Activated CD4-positive, alpha-beta T cell treated with anti-CD3 and anti-CD28 coated beads for 36 hours (primary cell): ENCODE measurements around the gene ADAMTS17. TPM values are rescaled to one million over a fixed set of nuclear protein-coding genes. Genes with fewer than 3 reads are reported as not detected.

ENCODE experiments used
- ATAC-seq: fragments of 200-7000 bp; cut with Tn5 transposase; one replicate; pipeline ENCODE4 v1.10.0; 2021; ENCODE audit warnings: mild to moderate bottlenecking, moderate library complexity
- CTCF ChIA-PET: fragments of 350-600 bp; sonication (Branson Sonifier 250); formaldehyde crosslinking; loops from one replicate; lab custom pipeline; 2021; ENCODE audit warnings: antibody characterized with exemption; lab: Charles Lee
- POLR2A ChIA-PET: fragments of 350-600 bp; sonication (Branson Sonifier 250); formaldehyde crosslinking; loops from one replicate; lab custom pipeline; 2021; ENCODE audit warnings: antibody characterized with exemption, inconsistent platforms; lab: Charles Lee
- DNase-seq: peaks from one replicate; pipeline ENCODE4 v3.0.0-alpha.2; 2020
- H3K27ac Mint-ChIP-seq: one replicate; pipeline ENCODE4 v1.8.0; 2021; ENCODE audit warnings: mixed read lengths
- H3K27me3 Mint-ChIP-seq: one replicate; pipeline ENCODE4 v1.8.0; 2021; ENCODE audit warnings: mixed read lengths
- H3K36me3 Mint-ChIP-seq: one replicate; pipeline ENCODE4 v1.8.0; 2021; ENCODE audit warnings: low read depth, mixed read lengths
- H3K4me1 Mint-ChIP-seq: one replicate; pipeline ENCODE4 v1.8.0; 2021; ENCODE audit warnings: mixed read lengths
- H3K4me3 Mint-ChIP-seq: one replicate; pipeline ENCODE4 v1.8.0; 2021; ENCODE audit warnings: mild to moderate bottlenecking, moderate library complexity, mixed read lengths
- H3K9me3 Mint-ChIP-seq: one replicate; pipeline ENCODE4 v1.8.0; 2021; ENCODE audit warnings: low read depth, mixed read lengths
- intact Hi-C, 2 experiments: fragments of 100-400 bp; cut with DNase I in 1 of 2; cut with micrococcal nuclease in 1 of 2; formaldehyde crosslinking; loops; one replicate each; pipeline versions ENCODE4 v1.14.2 to v1.15.1; 2022 to 2024; cut with DNase I, micrococcal nuclease
- total RNA-seq, 2 experiments: library from RNA; stranded (reverse); gene quantifications; one replicate each; pipeline ENCODE4 v1.2.3, GENCODE V29; 2021

ADAMTS17 gene
- total RNA-seq, 2 experiments from 2014 or later = 0.49 to 0.57 TPM

GRCh38 chr15:100350434-100351226 is 8.9 kb upstream of the ADAMTS17 start:
- ATAC-seq = no peak
- no peaks in the 10 kb centered on the region for H3K9me3 Mint-ChIP-seq
- H3K27ac Mint-ChIP-seq = peak overlapping the region; percentile 42
- CTCF ChIA-PET = interaction anchor here (0.6 to 7.5 kb wide), 66 partner anchors 8 to 1897 kb away, joined by 3 to 177 read pairs (median 4); partner anchors contain the start of genes ADAMTS17, ASB7 and LINS1
- intact Hi-C loops = loop anchor here (1.0 to 5.0 kb wide), 8 partner anchors 8 to 657 kb away; partner anchors contain the start of genes ASB7 (in 1 of the 2) and LINS1 (in 1 of the 2)
- no peaks in the 10 kb centered on the region for H3K36me3 Mint-ChIP-seq
- POLR2A ChIA-PET = interaction anchor here (0.7 to 2.1 kb wide), 4 partner anchors 9 to 253 kb away, joined by 3 to 4 read pairs (median 3); partner anchors contain the start of genes ADAMTS17, ASB7 and LINS1
- H3K27me3 Mint-ChIP-seq = peaks cover 10% of the 10 kb centered on the region
- no peak for DNase-seq
- H3K4me3 Mint-ChIP-seq = peak overlapping the region; percentile 78
- peaks cover 7% of the 10 kb centered on the region for H3K4me1 Mint-ChIP-seq

DNA sequence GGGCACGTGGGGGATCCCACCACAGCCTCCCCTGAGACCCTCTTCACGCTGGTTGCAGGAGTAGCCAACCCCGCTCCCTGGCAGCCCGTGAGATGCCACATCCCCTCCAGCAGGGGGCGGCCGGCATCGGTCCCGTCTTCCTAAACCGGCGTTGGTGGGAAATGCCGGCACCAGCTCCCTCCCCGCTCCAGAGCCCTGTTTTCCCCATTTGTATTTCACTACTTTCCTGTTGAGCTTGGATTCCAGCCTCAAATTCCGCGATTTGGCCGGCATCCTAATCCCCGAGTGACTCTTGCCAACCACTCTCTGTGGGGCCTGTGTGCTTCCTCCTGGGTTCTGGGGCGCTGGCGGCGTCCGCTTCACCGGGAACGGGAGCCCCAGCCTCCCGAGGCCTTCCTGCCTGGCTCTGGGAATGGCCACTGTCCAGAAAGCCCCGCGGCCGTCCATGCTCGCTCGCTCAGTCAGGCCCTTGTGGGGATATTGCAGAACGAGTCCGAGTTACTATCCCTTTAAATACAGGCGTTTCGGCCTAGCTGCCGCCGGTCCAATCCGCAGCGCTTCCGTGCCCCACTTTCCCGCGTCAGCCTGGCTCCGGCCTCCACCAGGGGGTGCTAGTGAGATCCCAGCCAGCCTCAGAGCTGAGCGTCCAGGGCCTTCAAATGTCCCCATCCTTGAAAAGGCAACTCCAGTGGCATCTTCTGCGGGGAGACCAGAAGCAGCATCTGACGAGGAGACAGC is 8.1 kb upstream of the ADAMTS17 start:
- intact Hi-C loops = loop anchor here (1.0 to 10.0 kb wide), 10 partner anchors 8 to 945 kb away; partner anchors contain the start of genes ASB7 (in 1 of the 2), LINS1 (in 1 of the 2), MEF2A (in 1 of the 2) and SNRPA1 (in 1 of the 2)
- peak overlapping the region; percentile 78 for H3K4me3 Mint-ChIP-seq
- CTCF ChIA-PET = interaction anchor here (0.6 to 7.5 kb wide), 68 partner anchors 8 to 1897 kb away, joined by 3 to 177 read pairs (median 4); partner anchors contain the start of genes ADAMTS17, ASB7 and LINS1
- H3K27ac Mint-ChIP-seq = peak overlapping the region; percentile 77
- H3K4me1 Mint-ChIP-seq = peaks cover 7% of the 10 kb centered on the region
- no peaks in the 10 kb centered on the region for H3K9me3 Mint-ChIP-seq
- DNase-seq (peak; percentile 93), ATAC-seq (peak; percentile 95)
- no peaks in the 10 kb centered on the region for H3K36me3 Mint-ChIP-seq
- peaks cover 7% of the 10 kb centered on the region for H3K27me3 Mint-ChIP-seq
- POLR2A ChIA-PET = interaction anchor here (0.6 to 2.1 kb wide), 5 partner anchors 8 to 253 kb away, joined by 3 to 4 read pairs (median 3); partner anchors contain the start of genes ADAMTS17, ASB7 and LINS1

GRCh38 chr15:100349321-100349695 is 7.5 kb upstream of the ADAMTS17 start:
- Mint-ChIP-seq H3K36me3 (no peaks in the 10 kb centered on the region), H3K9me3 (no peaks in the 10 kb centered on the region), H3K27me3 (peaks cover 7% of the 10 kb centered on the region), H3K27ac (no peak overlapping the region), H3K4me1 (peaks cover 7% of the 10 kb centered on the region), H3K4me3 (peak overlapping the region; percentile 78)
- intact Hi-C loops = loop anchor here in 1 of 2 experiments (10.0 kb wide), 2 partner anchors 785 to 945 kb away; partner anchors contain the start of genes MEF2A and SNRPA1
- ChIA-PET CTCF (interaction anchor here (0.6 to 7.5 kb wide), 30 partner anchors 10 to 674 kb away, joined by 3 to 177 read pairs (median 4); no protein-coding TSS in a partner anchor), POLR2A (interaction anchor here (0.6 to 2.1 kb wide), 2 partner anchors 247 to 253 kb away, joined by 3 to 4 read pairs; partner anchors contain the start of genes ASB7 and LINS1)
- ATAC-seq (no peak), DNase-seq (no peak)

DNA sequence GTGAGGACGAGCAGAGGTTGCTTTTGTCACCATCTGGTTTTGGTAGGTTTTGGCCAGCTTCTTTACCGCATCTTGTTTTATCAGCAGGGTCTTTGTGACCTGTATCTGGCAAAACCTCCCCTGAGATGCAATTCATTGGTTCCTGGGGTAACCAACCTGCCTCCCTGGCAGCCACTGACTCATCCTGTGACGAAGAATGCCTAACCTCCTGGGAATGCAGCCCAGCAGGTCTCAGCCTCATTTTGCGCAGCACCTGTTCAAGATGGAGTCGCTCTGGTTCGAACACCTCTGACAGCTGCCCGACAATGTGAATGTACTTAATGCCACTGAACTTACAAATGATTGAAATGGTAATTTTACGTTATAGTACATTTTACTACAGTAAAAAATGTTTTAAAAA is 6.8 kb upstream of the ADAMTS17 start:
- no peak for DNase-seq
- Mint-ChIP-seq H3K9me3 (no peaks in the 10 kb centered on the region), H3K4me1 (peaks cover 7% of the 10 kb centered on the region), H3K27me3 (peaks cover 4% of the 10 kb centered on the region), H3K27ac (no peak overlapping the region), H3K4me3 (no peak overlapping the region), H3K36me3 (no peaks in the 10 kb centered on the region)
- intact Hi-C loops = loop anchor here in 1 of 2 experiments (10.0 kb wide), 2 partner anchors 784 to 946 kb away; partner anchors contain the start of genes MEF2A and SNRPA1
- no peak for ATAC-seq
- ChIA-PET POLR2A (interaction anchor here (2.1 kb wide), 1 partner anchor 254 kb away, joined by 4 read pairs; the partner anchor contains the start of genes ASB7 and LINS1), CTCF (interaction anchor here (0.6 to 7.5 kb wide), 7 partner anchors 9 to 494 kb away, joined by 3 to 177 read pairs (median 3); no protein-coding TSS in a partner anchor)

- intact Hi-C loops = loop anchor here in 1 of 2 experiments (10.0 kb wide), 2 partner anchors 782 to 948 kb away; partner anchors contain the start of genes MEF2A and SNRPA1
- DNase-seq (no peak), ATAC-seq (no peak)
- Mint-ChIP-seq H3K4me1 (peaks cover 7% of the 10 kb centered on the region), H3K9me3 (no peaks in the 10 kb centered on the region), H3K4me3 (no peak overlapping the region), H3K27me3 (peaks cover 2% of the 10 kb centered on the region), H3K36me3 (no peaks in the 10 kb centered on the region), H3K27ac (no peak overlapping the region)
- ChIA-PET CTCF (interaction anchor here (0.6 to 7.5 kb wide), 4 partner anchors 12 to 237 kb away, joined by 3 to 177 read pairs (median 4); no protein-coding TSS in a partner anchor), POLR2A (no interaction called here)
These were observed 5.2 kb upstream of the ADAMTS17 start for GRCh38 chr15:100346866-100347512.

- ChIA-PET CTCF (interaction anchor here (0.7 to 7.5 kb wide), 7 partner anchors 10 to 661 kb away, joined by 3 to 177 read pairs (median 4); no protein-coding TSS in a partner anchor), POLR2A (interaction anchor here (0.6 kb wide), 1 partner anchor 393 kb away, joined by 3 read pairs; no protein-coding TSS in a partner anchor)
- no peak for DNase-seq
- intact Hi-C loops = loop anchor here in 1 of 2 experiments (10.0 kb wide), 2 partner anchors 781 to 949 kb away; partner anchors contain the start of genes MEF2A and SNRPA1
- H3K27me3 Mint-ChIP-seq = peaks cover 2% of the 10 kb centered on the region
- H3K27ac Mint-ChIP-seq = no peak overlapping the region
- ATAC-seq = no peak
- no peaks in the 10 kb centered on the region for H3K36me3 Mint-ChIP-seq
- H3K9me3 Mint-ChIP-seq = no peaks in the 10 kb centered on the region
- no peak overlapping the region for H3K4me3 Mint-ChIP-seq
- peaks cover 4% of the 10 kb centered on the region for H3K4me1 Mint-ChIP-seq
These were observed 3.7 kb upstream of the ADAMTS17 start for GRCh38 chr15:100345438-100345837.

GRCh38 chr15:100343251-100343650 is 1.5 kb upstream of the ADAMTS17 start:
- Mint-ChIP-seq H3K36me3 (no peaks in the 10 kb centered on the region), H3K4me1 (peaks cover 12% of the 10 kb centered on the region), H3K27me3 (peaks cover 2% of the 10 kb centered on the region), H3K9me3 (no peaks in the 10 kb centered on the region), H3K4me3 (no peak overlapping the region), H3K27ac (no peak overlapping the region)
- intact Hi-C loops = loop anchor here (2.0 to 10.0 kb wide), 6 partner anchors 39 to 1091 kb away; partner anchors contain the start of genes LRRC28 (in 1 of the 2), MEF2A (in 1 of the 2) and SNRPA1 (in 1 of the 2)
- no peak for DNase-seq
- POLR2A ChIA-PET = no interaction called here
- CTCF ChIA-PET = interaction anchor here (0.6 to 1.6 kb wide), 3 partner anchors 7 to 274 kb away, joined by 3 to 17 read pairs (median 3); no protein-coding TSS in a partner anchor
- ATAC-seq = no peak

- Mint-ChIP-seq H3K4me3 (peak overlapping the region; percentile 36), H3K9me3 (no peaks in the 10 kb centered on the region), H3K36me3 (no peaks in the 10 kb centered on the region), H3K27ac (no peak overlapping the region), H3K4me1 (peaks cover 12% of the 10 kb centered on the region), H3K27me3 (peaks cover 2% of the 10 kb centered on the region)
- DNase-seq = peak; percentile 44
- intact Hi-C loops = loop anchor here in 1 of 2 experiments (1.0 to 10.0 kb wide), 5 partner anchors 41 to 1089 kb away; partner anchors contain the start of genes LRRC28, MEF2A and SNRPA1
- ChIA-PET CTCF (interaction anchor here (0.6 to 12.8 kb wide), 3 partner anchors 7 to 229 kb away, joined by 3 to 177 read pairs (median 7); no protein-coding TSS in a partner anchor), POLR2A (no interaction called here)
- ATAC-seq = peak; percentile 10
These were observed 481 bp downstream of the ADAMTS17 start for GRCh38 chr15:100341239-100341749.

GRCh38 chr15:100340721-100341238 is 995 bp downstream of the ADAMTS17 start:
- peak overlapping the region; percentile 54 for H3K4me3 Mint-ChIP-seq
- no peak overlapping the region for H3K27ac Mint-ChIP-seq
- DNase-seq (peak; percentile 16), ATAC-seq (no peak)
- POLR2A ChIA-PET = no interaction called here
- intact Hi-C loops = loop anchor here in 1 of 2 experiments (1.0 to 10.0 kb wide), 5 partner anchors 42 to 1088 kb away; partner anchors contain the start of genes LRRC28, MEF2A and SNRPA1
- H3K36me3 Mint-ChIP-seq = no peaks in the 10 kb centered on the region
- H3K27me3 Mint-ChIP-seq = peaks cover 2% of the 10 kb centered on the region
- H3K4me1 Mint-ChIP-seq = peaks cover 13% of the 10 kb centered on the region
- CTCF ChIA-PET = interaction anchor here (0.6 to 12.8 kb wide), 3 partner anchors 7 to 42 kb away, joined by 3 to 177 read pairs (median 3); no protein-coding TSS in a partner anchor
- H3K9me3 Mint-ChIP-seq = no peaks in the 10 kb centered on the region
